AG09309 (cell line): ENCODE data around the gene PPP2R5C.

Experiments
- DNase-seq: peaks from one replicate; pipeline ENCODE4 v3.0.0-alpha.2; 2010; ENCODE audit warnings: low read depth
- H3K4me3 ChIP-seq: 2 replicates; pipeline ENCODE4 v1.5.1; 2011; ENCODE audit warnings: mild to moderate bottlenecking, low read depth, low read length, moderate library complexity; ENCODE audit not compliant: control insufficient read depth
- CTCF ChIP-seq: IDR thresholded peaks from 2 replicates; pipeline ENCODE4 v1.5.1; 2011; ENCODE audit warnings: mild to moderate bottlenecking, low read depth, low read length, inconsistent platforms; ENCODE audit not compliant: insufficient read depth, control insufficient read depth; ENCODE audit errors: missing control alignments

Gene PPP2R5C

GRCh38 chr14:101834800-101835547 is 73.5 kb downstream of the PPP2R5C start:
- DNase-seq = no peak
- no peak overlapping the region for H3K4me3 ChIP-seq
- TF ChIP-seq CTCF = no peak

GRCh38 chr14:101835566-101835965 is 74.1 kb downstream of the PPP2R5C start:
- DNase-seq = no peak
- H3K4me3 ChIP-seq = no peak overlapping the region
- no peak for TF ChIP-seq CTCF

- H3K4me3 ChIP-seq = peak overlapping the region; percentile 23; the same call in 1 of the 2 replicates
- TF ChIP-seq CTCF = no peak
- peak; percentile 13 for DNase-seq
These were observed 74.6 kb downstream of the PPP2R5C start for GRCh38 chr14:101836135-101836534.

GRCh38 chr14:101838476-101838875 is 77.0 kb downstream of the PPP2R5C start:
- TF ChIP-seq CTCF = no peak
- H3K4me3 ChIP-seq = no peak overlapping the region
- DNase-seq = no peak

DNA sequence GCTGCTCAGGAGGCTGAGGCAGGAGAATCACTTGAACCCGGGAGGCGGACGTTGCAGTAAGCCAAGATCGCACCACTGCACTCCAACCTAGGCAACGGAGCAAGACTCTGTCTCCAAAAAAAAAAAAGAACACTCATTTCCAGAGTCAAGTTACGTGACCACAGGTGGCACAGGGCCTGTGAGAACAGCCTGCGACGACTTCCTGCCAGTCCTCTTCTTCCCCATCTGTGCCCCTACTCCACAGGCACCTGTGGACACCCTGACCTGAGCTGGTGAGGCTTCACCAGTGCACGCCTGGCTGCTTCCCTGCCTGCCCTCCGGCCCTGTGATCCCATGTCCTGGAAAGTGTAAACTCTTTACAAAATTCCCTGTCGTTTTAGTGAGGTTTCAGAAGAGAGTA is 77.7 kb downstream of the PPP2R5C start:
- DNase-seq = no peak
- TF ChIP-seq CTCF = no peak
- no peak overlapping the region for H3K4me3 ChIP-seq

DNA sequence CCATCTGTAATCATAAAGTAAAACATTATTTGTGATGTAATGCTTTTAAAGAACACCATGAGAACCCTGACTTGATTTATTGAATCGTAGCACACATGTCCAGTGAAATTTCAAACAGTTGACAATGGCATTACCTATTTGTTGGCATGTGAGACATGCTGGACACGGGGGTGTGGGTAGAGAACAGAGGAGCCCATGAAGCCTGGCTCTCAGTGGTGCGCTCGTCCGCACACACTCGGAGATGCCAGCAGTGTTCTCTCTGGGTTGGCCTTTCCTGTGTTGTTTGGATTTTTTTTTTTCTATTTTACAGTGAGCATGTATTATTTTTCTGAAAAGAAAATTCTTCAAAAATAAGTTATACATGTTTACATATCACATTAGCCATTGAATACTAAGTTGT is 78.2 kb downstream of the PPP2R5C start:
- no peak for TF ChIP-seq CTCF
- no peak overlapping the region for H3K4me3 ChIP-seq
- no peak for DNase-seq
